ENCODE results near the gene RHOG. TPM values are rescaled to one million over a fixed set of nuclear protein-coding genes. Genes with fewer than 3 reads are reported as not detected.

The RHOG gene
- total RNA-seq, 2 donors from 2014 or later: 10.9 to 15.8 TPM

DNA sequence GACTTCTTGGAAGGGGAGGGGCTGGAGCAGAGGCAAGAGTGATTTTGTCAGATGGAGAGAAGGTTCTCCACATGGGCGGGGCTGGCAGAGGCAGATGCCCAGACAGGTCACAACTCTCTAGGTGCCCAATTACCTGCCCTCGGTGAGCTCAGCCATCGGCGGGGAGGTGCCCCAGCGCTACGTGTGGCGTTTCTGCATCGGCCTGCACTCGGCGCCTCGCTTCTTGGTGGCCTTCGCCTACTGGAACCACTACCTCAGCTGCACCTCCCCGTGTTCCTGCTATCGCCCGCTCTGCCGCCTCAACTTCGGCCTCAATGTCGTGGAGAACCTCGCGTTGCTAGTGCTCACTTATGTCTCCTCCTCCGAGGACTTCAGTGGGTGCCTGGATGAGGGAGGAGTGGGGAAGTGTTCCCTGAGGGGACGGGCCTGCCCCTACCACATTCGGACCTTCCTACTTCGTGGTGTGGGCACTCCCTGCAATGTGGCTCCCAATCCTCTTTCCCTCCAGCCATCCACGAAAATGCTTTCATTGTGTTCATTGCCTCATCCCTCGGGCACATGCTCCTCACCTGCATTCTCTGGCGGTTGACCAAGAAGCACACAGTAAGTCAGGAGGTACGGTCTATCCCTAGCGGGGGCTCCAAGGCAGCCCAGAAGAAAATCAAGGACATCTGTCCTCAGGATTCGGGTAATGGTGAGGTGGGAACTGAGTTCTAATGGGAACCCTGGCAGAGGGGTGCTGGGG is 16.8 kb downstream of the RHOG start:
- no peaks in the 10 kb centered on the region for H3K27me3 ChIP-seq
- WGBS, 2 donors: 88 to 92% methylated on average over 28 of the region's 30 CpGs
- no peak for TF ChIP-seq POLR2A (IDR thresholded peaks at IDR 0.05)
- TF ChIP-seq, protein P1, sequence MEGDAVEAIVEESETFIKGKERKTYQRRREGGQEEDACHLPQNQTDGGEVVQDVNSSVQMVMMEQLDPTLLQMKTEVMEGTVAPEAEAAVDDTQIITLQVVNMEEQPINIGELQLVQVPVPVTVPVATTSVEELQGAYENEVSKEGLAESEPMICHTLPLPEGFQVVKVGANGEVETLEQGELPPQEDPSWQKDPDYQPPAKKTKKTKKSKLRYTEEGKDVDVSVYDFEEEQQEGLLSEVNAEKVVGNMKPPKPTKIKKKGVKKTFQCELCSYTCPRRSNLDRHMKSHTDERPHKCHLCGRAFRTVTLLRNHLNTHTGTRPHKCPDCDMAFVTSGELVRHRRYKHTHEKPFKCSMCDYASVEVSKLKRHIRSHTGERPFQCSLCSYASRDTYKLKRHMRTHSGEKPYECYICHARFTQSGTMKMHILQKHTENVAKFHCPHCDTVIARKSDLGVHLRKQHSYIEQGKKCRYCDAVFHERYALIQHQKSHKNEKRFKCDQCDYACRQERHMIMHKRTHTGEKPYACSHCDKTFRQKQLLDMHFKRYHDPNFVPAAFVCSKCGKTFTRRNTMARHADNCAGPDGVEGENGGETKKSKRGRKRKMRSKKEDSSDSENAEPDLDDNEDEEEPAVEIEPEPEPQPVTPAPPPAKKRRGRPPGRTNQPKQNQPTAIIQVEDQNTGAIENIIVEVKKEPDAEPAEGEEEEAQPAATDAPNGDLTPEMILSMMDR (IDR thresholded peaks at IDR 0.05): no peak
- ATAC-seq (no peak), DNase-seq (no peak)
- intact Hi-C loops (cut with DNase I): no loop called here
- H3K36me3 ChIP-seq (replicated peaks in 1 of 2; ENCODE audit: insufficient read depth in 1 of 2, low read depth in 2 of 2): peaks cover 0 to 8% of the 10 kb centered on the region in 2 donors
- no peak overlapping the region for H3K4me3 ChIP-seq
- no peak overlapping the region for H3K27ac ChIP-seq
- H3K9me3 ChIP-seq: no peaks in the 10 kb centered on the region
- H3K4me1 ChIP-seq: no peaks in the 10 kb centered on the region

DNA sequence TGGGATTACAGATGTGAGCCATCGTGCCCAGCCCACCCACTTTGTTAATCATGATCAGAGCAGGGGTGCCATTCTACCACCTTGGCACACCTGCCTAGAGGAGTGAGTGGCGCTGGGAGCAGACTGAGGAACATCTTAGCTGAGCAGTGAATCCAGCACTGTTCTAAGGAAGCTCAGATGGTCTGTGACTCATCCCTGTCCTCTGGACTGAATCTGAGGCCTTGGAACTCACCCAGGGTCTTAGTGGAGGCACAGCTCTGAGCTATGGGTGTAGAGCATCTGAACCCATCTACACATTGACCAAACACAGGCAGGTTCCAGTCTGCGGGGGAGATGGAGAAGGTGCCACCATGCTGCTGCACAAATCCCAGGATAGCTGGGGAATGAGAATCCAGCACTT is 17.5 kb downstream of the RHOG start:
- Histone ChIP-seq H3K36me3 (replicated peaks in 1 of 2; ENCODE audit: insufficient read depth in 1 of 2, low read depth in 2 of 2) (peaks cover 0 to 8% of the 10 kb centered on the region in 2 donors), H3K27me3 (no peaks in the 10 kb centered on the region), H3K4me1 (no peaks in the 10 kb centered on the region), H3K9me3 (no peaks in the 10 kb centered on the region), H3K4me3 (no peak overlapping the region), H3K27ac (no peak overlapping the region)
- no peak for DNase-seq
- 90 to 100% methylated on average over 1 to 3 of the region's 3 CpGs for WGBS, 2 donors
- intact Hi-C loops (cut with DNase I): no loop called here
- TF ChIP-seq POLR2A (IDR thresholded peaks at IDR 0.05): no peak
- TF ChIP-seq, protein P1 (IDR thresholded peaks at IDR 0.05): no peak
- ATAC-seq: no peak

DNA sequence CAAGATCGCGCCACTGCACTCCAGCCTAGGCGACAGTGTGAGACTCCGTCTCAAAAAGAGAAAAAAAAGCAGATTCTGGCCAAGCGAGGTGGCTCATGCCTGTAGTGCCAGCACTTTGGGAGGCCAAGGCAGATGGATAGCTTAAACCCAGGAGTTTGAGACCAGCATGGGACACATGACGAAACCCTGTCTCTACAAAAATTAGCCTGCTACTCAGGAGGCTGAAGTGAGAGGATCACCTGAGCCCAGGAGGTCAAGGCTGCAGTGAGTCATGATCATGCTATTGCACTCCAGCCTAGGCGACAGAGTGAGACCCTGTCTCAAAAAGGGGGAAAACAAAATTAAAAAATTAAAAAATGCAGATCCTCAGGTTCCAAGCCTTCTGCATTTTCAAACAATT is 18.4 kb downstream of the RHOG start:
- no peak overlapping the region for H3K27ac ChIP-seq
- TF ChIP-seq, protein P1 (IDR thresholded peaks at IDR 0.05): no peak
- no peak for TF ChIP-seq POLR2A (IDR thresholded peaks at IDR 0.05)
- ATAC-seq (no peak), DNase-seq (no peak)
- no peaks in the 10 kb centered on the region for H3K27me3 ChIP-seq
- intact Hi-C loops (cut with DNase I): no loop called here
- H3K36me3 ChIP-seq (replicated peaks in 1 of 2; ENCODE audit: insufficient read depth in 1 of 2, low read depth in 2 of 2): peaks cover 0 to 3% of the 10 kb centered on the region in 2 donors
- H3K9me3 ChIP-seq: no peaks in the 10 kb centered on the region
- WGBS, 2 donors: 95 to 99% methylated on average over 7 of the region's 7 CpGs
- H3K4me1 ChIP-seq: no peaks in the 10 kb centered on the region
- H3K4me3 ChIP-seq: no peak overlapping the region

DNA sequence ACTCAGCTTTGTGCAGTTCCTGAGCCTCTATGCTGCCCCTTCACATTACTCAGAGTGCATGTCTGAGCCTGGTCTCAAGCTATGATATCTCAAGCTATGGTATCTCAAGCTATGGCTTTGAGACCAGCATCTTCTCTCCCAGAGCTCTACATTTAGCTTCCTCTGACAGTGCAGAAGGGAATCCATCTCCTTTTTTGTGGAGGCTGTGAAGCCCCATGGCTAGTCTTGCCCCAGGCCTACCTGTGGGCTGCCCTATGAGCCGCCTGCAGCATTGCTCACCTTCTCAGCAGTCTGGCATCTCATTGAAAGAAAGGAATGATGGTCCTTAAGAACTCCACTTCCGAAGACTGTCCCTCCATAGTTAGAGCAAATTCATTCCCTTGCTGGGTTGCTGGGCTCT is 19.8 kb downstream of the RHOG start:
- no peak for TF ChIP-seq POLR2A (IDR thresholded peaks at IDR 0.05)
- TF ChIP-seq, protein P1 (IDR thresholded peaks at IDR 0.05): no peak
- intact Hi-C loops (cut with DNase I): no loop called here
- ATAC-seq: no peak
- no peak for DNase-seq
- Histone ChIP-seq H3K4me3 (no peak overlapping the region), H3K27ac (no peak overlapping the region), H3K9me3 (no peaks in the 10 kb centered on the region), H3K27me3 (no peaks in the 10 kb centered on the region), H3K36me3 (replicated peaks in 1 of 2; ENCODE audit: insufficient read depth in 1 of 2, low read depth in 2 of 2) (no peaks in the 10 kb centered on the region), H3K4me1 (no peaks in the 10 kb centered on the region)
- WGBS, 2 donors: 94 to 96% methylated on average over 2 of the region's 2 CpGs
